Breast epithelium (tissue), 4 donors: ENCODE results near the gene YIPF1. TPM values are rescaled to one million over a fixed set of nuclear protein-coding genes. Genes with fewer than 3 reads are reported as not detected.
"Not testable (repeated sequence)": the region's sequence is repeated elsewhere in the genome, so short reads cannot be mapped to it uniquely, and the experiment has no call there.

Experiments used
- DNase-seq, 2 donors: peaks; one replicate each; pipeline ENCODE4 v3.0.0-alpha.2; 2019; ENCODE audit warnings: low spot score in 2 of 2
- H3K27ac ChIP-seq, 2 donors: fragments of 200-600 bp; sonication (generic) in 1 of 2; one replicate each; pipeline ENCODE4 v1.5.1; 2016 to 2019; ENCODE audit warnings: mild to moderate bottlenecking in 1 of 2
- H3K27me3 ChIP-seq, 2 donors: fragments of 200-600 bp; sonication (generic) in 1 of 2; one replicate each; pipeline versions ENCODE4 v1.5.1 to v1.6.0; 2017 to 2019; ENCODE audit warnings: control low read depth in 1 of 2, mild to moderate bottlenecking in 1 of 2
- H3K36me3 ChIP-seq: fragments of 200-600 bp; one replicate; pipeline ENCODE4 v1.5.1; 2019
- H3K4me1 ChIP-seq, 2 donors: fragments of 200-600 bp; sonication (generic); one replicate each; pipeline ENCODE4 v1.5.1; 2016 to 2019; ENCODE audit warnings: control low read depth in 1 of 2
- H3K4me3 ChIP-seq, 3 donors: fragments of 200-600 bp; sonication (generic); 1 replicate in 2 of 3; 2 replicates in 1 of 3; pipeline ENCODE4 v1.5.1; 2016 to 2019; ENCODE audit warnings: mild to moderate bottlenecking in 3 of 3, moderate library complexity in 2 of 3
- H3K9me3 ChIP-seq, 2 donors: fragments of 200-600 bp; sonication (generic) in 1 of 2; one replicate each; pipeline ENCODE4 v1.5.1; 2016 to 2019; ENCODE audit warnings: control low read depth in 1 of 2
- CTCF ChIP-seq, 3 donors: fragments of 450-650 bp; IDR thresholded peaks; one replicate each; pipeline ENCODE4 v1.5.1; 2016 to 2017; ENCODE audit warnings: antibody characterized with exemption in 3 of 3, mild to moderate bottlenecking in 3 of 3, moderate library complexity in 3 of 3
- POLR2A ChIP-seq: fragments of 450-650 bp; IDR thresholded peaks from one replicate; pipeline ENCODE4 v1.6.1; 2016; ENCODE audit warnings: antibody characterized with exemption, mild to moderate bottlenecking, moderate library complexity
- POLR2AphosphoS5 ChIP-seq, 3 donors: sonication (generic); formaldehyde crosslinking; IDR thresholded peaks; one replicate each; pipeline ENCODE4 v1.6.1; 2017; ENCODE audit warnings: antibody characterized with exemption in 3 of 3
- intact Hi-C: fragments of 100-400 bp; cut with DNase I; formaldehyde crosslinking; loops from one replicate; pipeline ENCODE4 v1.15.1; 2023; ENCODE audit warnings: low total_unique reads
- total RNA-seq, 3 donors: library from RNA; depleted of rRNA; stranded (reverse); fragments of >200 nt; gene quantifications; one replicate each; pipeline ENCODE4 v1.1.0, GENCODE V29; 2016

The YIPF1 gene
- total RNA-seq, 3 donors from 2014 or later, result 21.3 to 43.6 (median 40.7) TPM

- Histone ChIP-seq H3K27me3 (no peaks in the 10 kb centered on the region), H3K36me3 (no peaks in the 10 kb centered on the region), H3K9me3 (no peaks in the 10 kb centered on the region), H3K4me1 (no peaks in the 10 kb centered on the region), H3K27ac (no peak overlapping the region), H3K4me3 (no peak overlapping the region)
- no peak for DNase-seq
- no peak for TF ChIP-seq CTCF (IDR thresholded peaks at IDR 0.05)
- TF ChIP-seq POLR2AphosphoS5 (IDR thresholded peaks at IDR 0.05), result no peak
- intact Hi-C loops, result no loop called here
Measured at GRCh38 chr1:53819387-53819786, 70.2 kb downstream of the YIPF1 start.

GRCh38 chr1:53816584-53816983, 73.0 kb downstream of the YIPF1 start:
- H3K36me3 ChIP-seq, H3K4me1 ChIP-seq, H3K4me3 ChIP-seq, H3K27ac ChIP-seq, intact Hi-C loops, H3K27me3 ChIP-seq, H3K9me3 ChIP-seq, DNase-seq: not testable (repeated sequence)

- intact Hi-C loops, H3K4me3 ChIP-seq, H3K36me3 ChIP-seq, H3K27ac ChIP-seq, H3K9me3 ChIP-seq, DNase-seq, H3K27me3 ChIP-seq, H3K4me1 ChIP-seq: not testable (repeated sequence)
Measured at GRCh38 chr1:53815484-53815883, 74.1 kb downstream of the YIPF1 start.

- intact Hi-C loops, result no loop called here
- no peak for DNase-seq
- no peak overlapping the region for H3K27ac ChIP-seq
- no peaks in the 10 kb centered on the region for H3K9me3 ChIP-seq
- H3K36me3 ChIP-seq, result no peaks in the 10 kb centered on the region
- no peak overlapping the region for H3K4me3 ChIP-seq
- H3K4me1 ChIP-seq, result no peaks in the 10 kb centered on the region
- TF ChIP-seq POLR2A (no peak), POLR2AphosphoS5 (IDR thresholded peaks at IDR 0.05) (no peak), CTCF (IDR thresholded peaks at IDR 0.05) (no peak)
- H3K27me3 ChIP-seq, result no peaks in the 10 kb centered on the region
Measured at GRCh38 chr1:53811414-53811851, 78.2 kb downstream of the YIPF1 start.

- Histone ChIP-seq H3K9me3 (no peaks in the 10 kb centered on the region), H3K27ac (no peak overlapping the region), H3K4me3 (no peak overlapping the region), H3K27me3 (no peaks in the 10 kb centered on the region), H3K36me3 (no peaks in the 10 kb centered on the region), H3K4me1 (no peaks in the 10 kb centered on the region)
- no peak for TF ChIP-seq POLR2A
- TF ChIP-seq POLR2AphosphoS5 (IDR thresholded peaks at IDR 0.05), result no peak
- TF ChIP-seq CTCF (IDR thresholded peaks at IDR 0.05), result no peak
- intact Hi-C loops, result no loop called here
- no peak for DNase-seq
Measured at GRCh38 chr1:53810497-53810896, 79.1 kb downstream of the YIPF1 start.

- no peaks in the 10 kb centered on the region for H3K27me3 ChIP-seq
- no peaks in the 10 kb centered on the region for H3K36me3 ChIP-seq
- H3K4me1 ChIP-seq, result no peaks in the 10 kb centered on the region
- intact Hi-C loops, result no loop called here
- H3K4me3 ChIP-seq, result no peak overlapping the region
- no peak for TF ChIP-seq CTCF (IDR thresholded peaks at IDR 0.05)
- TF ChIP-seq POLR2A, result no peak
- TF ChIP-seq POLR2AphosphoS5 (IDR thresholded peaks at IDR 0.05), result no peak
- no peak overlapping the region for H3K27ac ChIP-seq
- H3K9me3 ChIP-seq, result no peaks in the 10 kb centered on the region
- no peak for DNase-seq
Measured at GRCh38 chr1:53810007-53810406, 79.6 kb downstream of the YIPF1 start.
